ENCODE data around the gene VWA3A. TPM values are rescaled to one million over a fixed set of nuclear protein-coding genes. Genes with fewer than 3 reads are reported as not detected.
"Not testable (repeated sequence)": the region's sequence is repeated elsewhere in the genome, so short reads cannot be mapped to it uniquely, and the experiment has no call there.

Gene VWA3A
- total and polyA plus RNA-seq, 7 experiments from 2014 or later = 0.19 to 0.84 (median 0.32) TPM; not detected in 2

DNA sequence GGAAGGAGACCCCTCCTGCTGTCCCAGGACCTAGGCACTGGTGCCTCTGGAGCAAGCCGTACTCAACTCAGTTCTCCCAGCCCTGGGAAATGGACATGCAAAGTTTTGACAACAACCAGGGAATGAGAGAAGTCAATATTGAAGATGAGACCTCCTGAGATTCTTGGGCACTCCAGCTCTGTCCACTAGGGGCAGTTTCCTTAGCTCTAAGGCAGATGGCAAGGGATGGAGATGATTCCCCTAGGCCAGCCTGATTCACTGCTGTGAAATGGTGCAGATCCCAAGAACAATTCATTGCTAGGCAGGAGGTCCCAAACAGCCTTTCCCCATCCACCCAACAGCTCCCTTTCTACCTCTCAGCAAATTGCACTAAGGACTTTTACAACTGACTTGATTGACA, 49.4 kb downstream of the VWA3A start:
- no peaks in the 10 kb centered on the region for H3K36me3 Mint-ChIP-seq
- Histone ChIP-seq H3K27me3 (ENCODE audit: control insufficient read depth in 2 of 2, insufficient read depth in 2 of 2, low read length in 2 of 2) (no peaks in the 10 kb centered on the region), H3K36me3 (ENCODE audit: control insufficient read depth in 2 of 3, insufficient read depth in 3 of 3, low read length in 3 of 3) (no peaks in the 10 kb centered on the region), H3K4me3 (ENCODE audit: low read length) (no peak overlapping the region), H3K27ac (ENCODE audit: low read depth, low read length) (no peak overlapping the region), H3K9me3 (ENCODE audit: control insufficient read depth in 2 of 3, low read length in 3 of 3) (no peaks in the 10 kb centered on the region), H3K4me1 (ENCODE audit: control insufficient read depth in 2 of 2, insufficient read depth in 2 of 2, low read length in 2 of 2) (no peaks in the 10 kb centered on the region)
- ChIA-PET POLR2A (no interaction called here), CTCF (no interaction called here)
- no peak overlapping the region for H3K4me3 Mint-ChIP-seq
- no peak overlapping the region for H3K27ac Mint-ChIP-seq
- no peak for ATAC-seq
- no peaks in the 10 kb centered on the region for H3K4me1 Mint-ChIP-seq
- intact Hi-C loops (cut with micrococcal nuclease) = no loop called here
- peaks cover 0 to 8% (median 0%) of the 10 kb centered on the region in 5 donors for H3K27me3 Mint-ChIP-seq
- H3K9me3 Mint-ChIP-seq = no peaks in the 10 kb centered on the region
- DNase-seq = no peak

DNA sequence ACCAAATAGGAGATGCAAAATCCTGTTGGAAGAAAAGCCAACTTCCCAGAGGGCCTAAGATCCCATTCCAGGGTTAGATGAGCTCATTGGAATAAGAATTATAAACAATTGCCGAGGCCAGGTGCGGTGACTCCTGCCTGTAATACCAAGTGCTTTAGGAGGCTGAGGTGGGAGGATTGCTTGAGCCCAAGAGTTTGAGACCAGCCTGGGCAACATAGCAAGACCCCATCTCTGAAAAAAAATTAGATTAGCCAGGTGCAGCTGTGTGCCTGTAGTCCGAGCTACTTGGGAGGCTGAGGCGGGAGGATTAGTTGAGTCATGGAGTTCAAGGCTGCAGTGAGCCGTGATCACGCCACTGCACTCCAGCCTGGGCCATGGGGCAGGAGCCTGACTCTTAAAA, 52.2 kb downstream of the VWA3A start:
- Mint-ChIP-seq H3K27ac (no peak overlapping the region), H3K4me3 (no peak overlapping the region), H3K36me3 (no peaks in the 10 kb centered on the region), H3K27me3 (peaks cover 0 to 8% (median 0%) of the 10 kb centered on the region in 5 donors), H3K9me3 (no peaks in the 10 kb centered on the region), H3K4me1 (no peaks in the 10 kb centered on the region)
- Histone ChIP-seq H3K27me3 (ENCODE audit: control insufficient read depth in 2 of 2, insufficient read depth in 2 of 2, low read length in 2 of 2) (no peaks in the 10 kb centered on the region), H3K9me3 (ENCODE audit: control insufficient read depth in 2 of 3, low read length in 3 of 3) (no peaks in the 10 kb centered on the region), H3K36me3 (ENCODE audit: control insufficient read depth in 2 of 3, insufficient read depth in 3 of 3, low read length in 3 of 3) (no peaks in the 10 kb centered on the region), H3K4me3 (ENCODE audit: low read length) (no peak overlapping the region), H3K27ac (ENCODE audit: low read depth, low read length) (no peak overlapping the region), H3K4me1 (ENCODE audit: control insufficient read depth in 2 of 2, insufficient read depth in 2 of 2, low read length in 2 of 2) (no peaks in the 10 kb centered on the region)
- POLR2A ChIA-PET = no interaction called here
- CTCF ChIA-PET = no interaction called here
- intact Hi-C loops (cut with micrococcal nuclease) = no loop called here
- no peak for DNase-seq
- ATAC-seq = no peak

DNA sequence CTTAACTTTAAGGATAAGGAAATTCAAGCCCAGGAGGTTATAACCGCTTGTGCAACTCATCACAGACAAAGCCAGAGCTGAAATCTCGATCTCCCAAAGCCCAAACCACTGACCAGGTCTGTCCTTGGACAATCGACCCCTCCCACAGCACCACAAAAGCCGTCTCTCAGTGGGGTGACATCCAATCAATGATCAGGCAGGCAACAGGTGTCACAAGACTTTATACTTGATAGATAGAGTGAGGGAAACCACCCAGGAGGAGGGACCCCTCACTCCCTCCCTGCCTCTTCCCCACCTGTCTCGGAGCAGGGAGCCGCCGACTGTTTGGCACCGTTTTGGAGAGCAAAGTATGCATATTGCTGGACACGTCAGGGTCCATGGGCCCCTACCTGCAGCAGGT, 55.5 kb downstream of the VWA3A start:
- peaks cover 0 to 2% (median 0%) of the 10 kb centered on the region in 7 donors for H3K4me1 Mint-ChIP-seq
- no peaks in the 10 kb centered on the region for H3K9me3 Mint-ChIP-seq
- POLR2A ChIA-PET = no interaction called here
- Histone ChIP-seq H3K4me3 (ENCODE audit: low read length) (no peak overlapping the region), H3K27me3 (ENCODE audit: control insufficient read depth in 2 of 2, insufficient read depth in 2 of 2, low read length in 2 of 2) (no peaks in the 10 kb centered on the region), H3K4me1 (ENCODE audit: control insufficient read depth in 2 of 2, insufficient read depth in 2 of 2, low read length in 2 of 2) (no peaks in the 10 kb centered on the region), H3K27ac (ENCODE audit: low read depth, low read length) (no peak overlapping the region), H3K9me3 (ENCODE audit: control insufficient read depth in 2 of 3, low read length in 3 of 3) (no peaks in the 10 kb centered on the region), H3K36me3 (ENCODE audit: control insufficient read depth in 2 of 3, insufficient read depth in 3 of 3, low read length in 3 of 3) (no peaks in the 10 kb centered on the region)
- no peak for ATAC-seq
- H3K27me3 Mint-ChIP-seq = peaks cover 0 to 5% (median 0%) of the 10 kb centered on the region in 5 donors
- CTCF ChIA-PET = interaction anchor here (0.7 kb wide), 1 partner anchor 56 kb away, joined by 3 read pairs; no protein-coding TSS in a partner anchor
- intact Hi-C loops (cut with micrococcal nuclease) = no loop called here
- DNase-seq = no peak
- H3K4me3 Mint-ChIP-seq = no peak overlapping the region
- H3K36me3 Mint-ChIP-seq = no peaks in the 10 kb centered on the region
- no peak overlapping the region for H3K27ac Mint-ChIP-seq

DNA sequence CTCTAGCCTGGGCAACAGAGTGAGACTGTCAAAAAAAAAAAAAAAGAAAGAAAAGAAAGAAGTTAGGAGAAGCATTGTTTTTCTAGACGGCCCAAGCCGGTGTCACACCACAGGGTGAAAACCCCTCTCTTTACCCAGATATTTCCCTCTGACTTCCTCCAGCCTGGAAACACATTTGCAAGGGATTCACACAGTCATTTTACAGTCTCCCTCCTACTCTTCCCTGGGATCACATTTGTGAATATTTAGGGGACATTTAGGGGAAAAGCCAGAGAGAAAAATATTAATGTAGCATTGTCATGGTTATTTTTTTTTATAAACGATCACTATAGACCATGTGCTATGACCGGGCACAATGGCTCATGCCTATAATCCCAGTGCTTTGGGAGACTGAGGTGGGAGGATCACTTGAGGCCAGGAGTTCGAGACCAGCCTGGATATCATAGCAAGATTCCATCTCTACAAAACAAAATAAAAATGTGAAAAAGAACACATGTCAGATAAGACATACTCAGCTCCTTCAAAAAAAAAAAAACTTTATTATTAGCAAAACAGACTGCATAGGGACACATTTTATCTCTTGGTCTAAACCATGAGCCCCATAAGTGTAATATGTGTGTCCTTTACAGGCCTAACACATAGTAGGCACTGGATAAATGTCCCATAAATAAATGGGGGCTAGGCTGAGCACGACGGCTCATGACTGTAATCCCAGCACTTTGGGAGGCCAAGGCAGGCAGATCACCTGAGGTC, 59.1 kb downstream of the VWA3A start:
- no peak overlapping the region for H3K4me3 ChIP-seq (ENCODE audit: low read length)
- Mint-ChIP-seq H3K9me3 (peaks cover 0 to 1% (median 0%) of the 10 kb centered on the region in 11 donors), H3K4me3 (no peak overlapping the region), H3K27ac (no peak overlapping the region), H3K27me3 (peaks cover 0 to 6% (median 0%) of the 10 kb centered on the region in 5 donors), H3K36me3 (peaks cover 0 to 5% (median 0%) of the 10 kb centered on the region in 5 donors), H3K4me1 (peaks cover 0 to 2% (median 0%) of the 10 kb centered on the region in 7 donors)
- H3K36me3 ChIP-seq (ENCODE audit: control insufficient read depth in 2 of 3, insufficient read depth in 3 of 3, low read length in 3 of 3) = no peaks in the 10 kb centered on the region
- H3K27ac ChIP-seq (ENCODE audit: low read depth, low read length) = no peak overlapping the region
- H3K4me1 ChIP-seq (ENCODE audit: control insufficient read depth in 2 of 2, insufficient read depth in 2 of 2, low read length in 2 of 2) = no peaks in the 10 kb centered on the region
- intact Hi-C loops (cut with micrococcal nuclease) = no loop called here
- ChIA-PET CTCF (no interaction called here), POLR2A (no interaction called here)
- no peaks in the 10 kb centered on the region for H3K9me3 ChIP-seq (ENCODE audit: control insufficient read depth in 2 of 3, low read length in 3 of 3)
- DNase-seq (no peak), ATAC-seq (no peak)
- no peaks in the 10 kb centered on the region for H3K27me3 ChIP-seq (ENCODE audit: control insufficient read depth in 2 of 2, insufficient read depth in 2 of 2, low read length in 2 of 2)

DNA sequence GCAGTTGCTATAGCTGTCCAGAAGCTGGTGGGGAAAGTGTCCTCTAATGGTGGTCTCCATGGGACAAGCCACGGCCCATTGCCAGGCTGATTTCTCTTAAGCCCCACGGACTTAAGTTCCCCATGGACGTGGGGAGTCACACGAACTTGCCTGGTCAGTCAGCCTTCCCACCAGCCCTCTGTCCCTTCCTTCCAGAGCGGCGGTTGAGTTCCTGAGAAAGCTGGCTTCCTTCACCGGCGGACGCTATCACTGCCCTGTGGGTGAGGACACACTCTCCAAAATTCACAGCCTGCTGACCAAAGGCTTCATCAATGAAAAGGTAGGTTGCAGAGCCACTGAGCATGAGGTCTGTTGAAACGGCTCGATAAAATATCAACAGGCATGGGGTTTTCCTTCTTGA, 60.0 kb downstream of the VWA3A start:
- DNase-seq (no peak), ATAC-seq (no peak)
- H3K27ac Mint-ChIP-seq = no peak overlapping the region
- Histone ChIP-seq H3K36me3 (ENCODE audit: control insufficient read depth in 2 of 3, insufficient read depth in 3 of 3, low read length in 3 of 3) (no peaks in the 10 kb centered on the region), H3K9me3 (ENCODE audit: control insufficient read depth in 2 of 3, low read length in 3 of 3) (no peaks in the 10 kb centered on the region), H3K4me1 (ENCODE audit: control insufficient read depth in 2 of 2, insufficient read depth in 2 of 2, low read length in 2 of 2) (no peaks in the 10 kb centered on the region), H3K27me3 (ENCODE audit: control insufficient read depth in 2 of 2, insufficient read depth in 2 of 2, low read length in 2 of 2) (no peaks in the 10 kb centered on the region), H3K4me3 (ENCODE audit: low read length) (no peak overlapping the region), H3K27ac (ENCODE audit: low read depth, low read length) (no peak overlapping the region)
- H3K27me3 Mint-ChIP-seq = peaks cover 0 to 6% (median 0%) of the 10 kb centered on the region in 5 donors
- ChIA-PET POLR2A (no interaction called here), CTCF (no interaction called here)
- peaks cover 0 to 1% (median 0%) of the 10 kb centered on the region in 11 donors for H3K9me3 Mint-ChIP-seq
- intact Hi-C loops (cut with micrococcal nuclease) = no loop called here
- H3K4me1 Mint-ChIP-seq = peaks cover 0 to 2% (median 0%) of the 10 kb centered on the region in 7 donors
- no peak overlapping the region for H3K4me3 Mint-ChIP-seq
- H3K36me3 Mint-ChIP-seq = peaks cover 0 to 5% (median 0%) of the 10 kb centered on the region in 5 donors

DNA sequence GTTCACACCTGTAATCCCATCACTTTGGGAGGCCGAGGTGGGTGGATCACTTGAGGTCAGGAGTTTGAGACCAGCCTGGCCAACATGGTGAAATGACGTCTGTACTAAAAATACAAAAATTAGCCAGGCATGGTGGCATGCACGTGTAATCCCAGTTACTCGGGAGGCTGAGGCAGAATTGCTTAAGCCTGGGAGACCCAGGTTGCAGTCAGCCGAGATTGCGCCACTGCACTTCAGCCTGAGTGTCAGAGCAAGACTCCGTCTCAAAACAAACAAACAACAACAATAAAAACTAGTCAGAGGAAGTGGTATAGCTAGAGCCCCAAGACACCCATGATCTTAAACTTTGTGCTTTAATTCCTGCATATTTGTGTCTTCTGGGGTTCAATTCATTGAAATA, 60.7 kb downstream of the VWA3A start:
- not testable (repeated sequence) for ATAC-seq

DNA sequence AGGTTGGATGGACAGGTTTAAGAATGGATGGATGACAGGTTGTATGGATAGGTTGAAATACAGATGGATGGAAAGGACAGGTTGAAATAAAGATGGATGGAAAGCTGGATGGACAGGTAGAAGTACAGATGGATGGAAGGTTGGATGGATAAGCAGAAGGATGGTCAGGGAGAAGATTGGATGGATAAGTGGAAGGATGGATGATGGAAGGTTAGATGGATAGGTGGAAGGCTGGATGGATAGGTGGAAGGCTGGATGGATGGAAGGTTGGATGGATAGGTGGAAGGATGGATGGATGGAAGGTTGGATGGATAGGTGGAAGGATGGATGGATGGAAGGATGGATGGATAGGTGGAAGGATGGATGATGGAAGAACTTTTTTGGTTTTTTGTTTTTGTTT, 69.1 kb downstream of the VWA3A start:
- ChIA-PET CTCF (no interaction called here), POLR2A (no interaction called here)
- Histone ChIP-seq H3K4me3 (ENCODE audit: low read length) (no peak overlapping the region), H3K9me3 (ENCODE audit: control insufficient read depth in 2 of 3, low read length in 3 of 3) (no peaks in the 10 kb centered on the region), H3K27me3 (ENCODE audit: control insufficient read depth in 2 of 2, insufficient read depth in 2 of 2, low read length in 2 of 2) (no peaks in the 10 kb centered on the region), H3K4me1 (ENCODE audit: control insufficient read depth in 2 of 2, insufficient read depth in 2 of 2, low read length in 2 of 2) (peaks cover 0 to 4% of the 10 kb centered on the region in 2 donors), H3K27ac (ENCODE audit: low read depth, low read length) (no peak overlapping the region), H3K36me3 (ENCODE audit: control insufficient read depth in 2 of 3, insufficient read depth in 3 of 3, low read length in 3 of 3) (no peaks in the 10 kb centered on the region)
- Mint-ChIP-seq H3K36me3 (peaks cover 0 to 4% (median 0%) of the 10 kb centered on the region in 5 donors), H3K9me3 (peaks cover 0 to 6% (median 0%) of the 10 kb centered on the region in 11 donors), H3K4me3 (peak overlapping the region in 8 of 10 donors; percentile 11 to 68 (median 51)), H3K27ac (peak overlapping the region in 1 of 9 donors; percentile 3), H3K27me3 (peaks cover 11 to 36% (median 13%) of the 10 kb centered on the region in 5 donors), H3K4me1 (peaks cover 0 to 12% (median 11%) of the 10 kb centered on the region in 7 donors)
- DNase-seq (no peak), ATAC-seq (no peak)
- intact Hi-C loops (cut with micrococcal nuclease) = no loop called here

More for the DNA sequence above, 60.7 kb downstream of the VWA3A start:
- intact Hi-C loops (cut with micrococcal nuclease); H3K36me3 Mint-ChIP-seq; H3K27me3 Mint-ChIP-seq; H3K27me3 ChIP-seq (ENCODE audit: control insufficient read depth in 2 of 2, insufficient read depth in 2 of 2, low read length in 2 of 2); H3K4me3 Mint-ChIP-seq; H3K4me3 ChIP-seq (ENCODE audit: low read length); CTCF ChIA-PET; POLR2A ChIA-PET; H3K27ac ChIP-seq (ENCODE audit: low read depth, low read length); H3K9me3 Mint-ChIP-seq; H3K4me1 Mint-ChIP-seq; H3K9me3 ChIP-seq (ENCODE audit: control insufficient read depth in 2 of 3, low read length in 3 of 3); H3K27ac Mint-ChIP-seq; H3K36me3 ChIP-seq (ENCODE audit: control insufficient read depth in 2 of 3, insufficient read depth in 3 of 3, low read length in 3 of 3); H3K4me1 ChIP-seq (ENCODE audit: control insufficient read depth in 2 of 2, insufficient read depth in 2 of 2, low read length in 2 of 2); DNase-seq: not testable (repeated sequence)

All from naive thymus-derived CD4-positive, alpha-beta T cell (primary cell).